Esophagus squamous epithelium (tissue), 4 donors: ENCODE measurements around the gene TBC1D14.

ENCODE experiments used
- POLR2A ChIP-seq, 4 donors: fragments of 450-650 bp; IDR thresholded peaks; one replicate each; pipeline ENCODE4 v1.6.1; 2017; ENCODE audit warnings: antibody characterized with exemption in 4 of 4, mild to moderate bottlenecking in 4 of 4, moderate library complexity in 3 of 4
- TF ChIP-seq, protein P1 (sequence below), 6 experiments: fragments of 450-650 bp in 4 of 6; fragments of 200-600 bp in 2 of 6; sonication (generic) in 2 of 6; IDR thresholded peaks; one replicate each; pipeline ENCODE4 v1.5.1; 2016 to 2019; ENCODE audit warnings: antibody characterized with exemption in 6 of 6, mild to moderate bottlenecking in 4 of 6, moderate library complexity in 4 of 6

DNA sequence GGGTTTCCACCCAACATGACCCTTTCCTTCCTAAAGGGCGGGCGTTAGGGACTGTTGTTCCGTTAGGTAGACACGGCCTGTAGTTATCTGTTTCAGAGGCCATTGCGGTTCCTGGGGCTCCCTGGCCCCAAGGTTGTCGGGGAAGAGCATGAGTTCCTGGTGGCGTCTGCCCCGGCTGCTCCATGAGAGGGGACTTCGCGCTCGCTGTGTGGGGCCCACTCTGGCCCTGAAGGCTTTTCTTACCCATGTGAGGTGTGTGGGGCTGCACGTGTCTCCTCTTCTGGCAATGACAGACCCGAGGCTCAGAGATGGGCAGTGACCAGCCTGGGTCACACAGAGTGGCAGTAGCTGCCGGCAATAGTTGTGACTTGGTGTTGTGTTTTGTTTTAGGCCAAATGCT, 142.7 kb downstream of the TBC1D14 start:
- TF ChIP-seq, protein P1, sequence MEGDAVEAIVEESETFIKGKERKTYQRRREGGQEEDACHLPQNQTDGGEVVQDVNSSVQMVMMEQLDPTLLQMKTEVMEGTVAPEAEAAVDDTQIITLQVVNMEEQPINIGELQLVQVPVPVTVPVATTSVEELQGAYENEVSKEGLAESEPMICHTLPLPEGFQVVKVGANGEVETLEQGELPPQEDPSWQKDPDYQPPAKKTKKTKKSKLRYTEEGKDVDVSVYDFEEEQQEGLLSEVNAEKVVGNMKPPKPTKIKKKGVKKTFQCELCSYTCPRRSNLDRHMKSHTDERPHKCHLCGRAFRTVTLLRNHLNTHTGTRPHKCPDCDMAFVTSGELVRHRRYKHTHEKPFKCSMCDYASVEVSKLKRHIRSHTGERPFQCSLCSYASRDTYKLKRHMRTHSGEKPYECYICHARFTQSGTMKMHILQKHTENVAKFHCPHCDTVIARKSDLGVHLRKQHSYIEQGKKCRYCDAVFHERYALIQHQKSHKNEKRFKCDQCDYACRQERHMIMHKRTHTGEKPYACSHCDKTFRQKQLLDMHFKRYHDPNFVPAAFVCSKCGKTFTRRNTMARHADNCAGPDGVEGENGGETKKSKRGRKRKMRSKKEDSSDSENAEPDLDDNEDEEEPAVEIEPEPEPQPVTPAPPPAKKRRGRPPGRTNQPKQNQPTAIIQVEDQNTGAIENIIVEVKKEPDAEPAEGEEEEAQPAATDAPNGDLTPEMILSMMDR (IDR thresholded peaks at IDR 0.05) = no peak
- TF ChIP-seq POLR2A (IDR thresholded peaks at IDR 0.05) = no peak
